ENCODE measurements around the gene NME8.

Gene NME8

DNA sequence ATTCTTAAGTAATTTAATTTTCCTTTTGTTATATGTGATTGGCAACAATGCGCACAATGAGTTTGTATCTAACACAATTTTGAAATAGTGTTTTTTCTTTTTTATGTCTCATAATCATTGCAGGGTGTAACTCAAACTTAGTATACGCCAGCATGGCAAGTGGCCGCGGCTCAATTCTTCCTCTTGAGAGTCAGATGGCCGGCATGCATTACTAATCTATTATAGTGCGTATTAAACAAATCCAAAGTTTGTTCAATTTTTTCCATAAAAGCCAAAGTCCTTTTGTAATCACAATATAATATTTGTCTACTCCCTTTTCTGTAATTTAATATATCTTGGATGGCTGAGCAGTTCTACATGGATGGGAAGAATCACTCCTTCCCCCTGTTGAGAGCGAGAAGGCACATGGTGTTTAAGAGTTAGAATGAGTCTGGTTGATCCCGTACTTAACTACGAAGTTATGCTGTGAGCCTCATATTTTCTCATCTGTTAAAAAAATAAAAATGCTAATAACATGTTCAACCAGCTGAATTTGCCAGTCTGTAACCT, 84.7 kb downstream of the NME8 start:
- no peak for DNase-seq (ENCODE audit: low read depth)

DNA sequence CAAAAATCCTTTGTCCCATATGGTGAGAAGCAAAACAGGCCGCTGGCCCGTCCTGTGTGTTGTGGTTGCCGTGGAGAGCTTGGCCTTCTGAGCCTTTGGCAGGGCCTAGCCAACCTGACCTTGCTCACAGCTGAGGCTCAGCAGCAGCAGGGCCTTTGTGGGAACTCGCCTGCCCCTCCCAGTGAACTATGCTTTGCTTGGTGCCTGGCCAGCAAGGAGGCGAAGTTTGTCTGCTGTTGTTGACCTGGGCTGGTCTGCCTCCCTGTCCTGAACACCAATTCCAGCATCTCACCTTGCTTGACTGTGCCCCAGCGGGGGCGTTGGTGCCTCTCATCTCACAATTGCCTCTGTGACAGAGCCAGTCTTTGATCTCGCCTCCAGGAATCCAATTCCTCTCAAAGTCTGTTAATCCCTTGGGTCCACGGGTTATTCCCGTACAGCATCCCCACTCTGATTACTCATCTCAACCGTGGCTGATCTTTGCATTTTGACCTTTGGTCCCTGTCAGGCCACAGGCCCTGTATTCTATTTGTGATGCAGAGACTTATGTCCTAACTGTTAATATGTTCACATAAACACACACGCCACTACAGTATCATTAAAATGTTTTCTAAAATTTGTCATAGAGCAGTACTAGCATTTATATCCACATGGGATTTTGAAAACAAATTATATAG, 94.7 kb downstream of the NME8 start:
- no peak for DNase-seq (ENCODE audit: low read depth)

DNA sequence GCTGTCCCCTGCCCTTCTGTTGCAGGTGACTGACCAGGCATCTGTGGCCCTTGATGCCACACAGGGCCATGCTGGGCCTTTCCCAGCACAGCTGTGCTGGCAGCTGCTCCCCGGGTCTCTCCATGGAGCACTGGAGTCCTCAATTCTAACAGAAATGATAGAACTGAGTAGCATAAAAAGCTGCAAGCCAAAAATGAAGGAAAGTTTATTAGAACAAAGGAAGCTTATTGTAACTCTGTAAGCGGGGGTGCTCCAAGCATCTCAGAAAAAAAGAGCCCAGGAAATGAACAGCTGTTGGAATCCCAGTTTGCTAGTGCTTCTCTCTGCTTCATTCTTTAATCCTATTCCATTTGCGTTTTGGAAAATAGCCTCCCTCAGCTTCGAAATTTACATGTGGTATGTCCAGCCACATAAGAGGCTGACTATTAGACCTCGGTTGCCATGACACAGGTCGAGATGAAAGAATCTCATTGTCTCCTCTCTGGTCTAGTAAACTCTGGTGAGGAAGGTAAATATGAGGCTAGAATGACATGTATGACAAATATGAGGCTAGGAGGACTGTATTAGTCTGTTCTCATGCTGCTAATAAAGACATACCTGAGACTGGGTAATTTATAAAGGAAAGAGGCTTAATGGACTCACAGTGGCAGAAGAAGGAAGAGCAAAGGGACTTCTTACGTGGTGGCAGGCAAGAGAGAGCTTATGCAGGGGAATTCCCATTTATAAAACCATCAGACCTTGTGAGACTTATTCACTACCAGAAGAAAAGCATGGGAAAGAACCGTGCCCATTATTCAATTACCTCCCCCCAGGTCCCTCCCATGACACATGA, 95.7 kb downstream of the NME8 start:
- DNase-seq (ENCODE audit: low read depth), result no peak

DNA sequence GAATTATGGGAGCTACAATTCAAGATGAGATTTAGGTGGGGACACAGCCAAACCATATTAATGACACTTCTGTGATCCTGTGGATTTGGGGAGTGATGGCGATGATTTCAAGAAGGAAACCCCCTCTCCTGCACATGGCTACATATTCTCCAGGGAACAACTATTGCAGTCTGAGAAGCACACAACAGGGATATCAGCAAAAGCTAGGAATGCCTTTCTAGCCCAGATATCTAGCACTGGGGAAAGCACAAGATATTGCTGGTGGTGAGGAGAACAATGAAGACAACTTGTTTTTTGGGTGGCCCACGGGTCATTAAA, 96.3 kb downstream of the NME8 start:
- no peak for DNase-seq (ENCODE audit: low read depth)

DNA sequence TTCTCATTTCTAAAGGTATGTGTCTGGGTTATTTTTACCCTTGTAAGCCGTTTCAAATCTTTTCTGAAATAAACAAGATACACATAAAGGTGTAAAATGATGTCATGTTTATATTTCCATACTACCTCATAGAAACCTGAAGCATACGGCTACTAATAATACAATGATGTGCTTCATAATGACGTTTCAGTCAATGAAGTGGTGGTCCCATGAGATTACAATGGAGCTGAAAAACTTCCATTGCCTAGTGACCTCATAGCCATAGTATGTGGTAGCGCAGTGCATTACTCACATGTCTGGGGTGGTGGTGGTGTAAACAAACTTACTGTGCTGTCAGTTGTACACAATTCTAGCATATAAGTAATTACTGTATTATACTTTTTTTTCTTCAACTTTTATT, 96.9 kb downstream of the NME8 start:
- peak; percentile 38 for DNase-seq (ENCODE audit: low read depth)

DNA sequence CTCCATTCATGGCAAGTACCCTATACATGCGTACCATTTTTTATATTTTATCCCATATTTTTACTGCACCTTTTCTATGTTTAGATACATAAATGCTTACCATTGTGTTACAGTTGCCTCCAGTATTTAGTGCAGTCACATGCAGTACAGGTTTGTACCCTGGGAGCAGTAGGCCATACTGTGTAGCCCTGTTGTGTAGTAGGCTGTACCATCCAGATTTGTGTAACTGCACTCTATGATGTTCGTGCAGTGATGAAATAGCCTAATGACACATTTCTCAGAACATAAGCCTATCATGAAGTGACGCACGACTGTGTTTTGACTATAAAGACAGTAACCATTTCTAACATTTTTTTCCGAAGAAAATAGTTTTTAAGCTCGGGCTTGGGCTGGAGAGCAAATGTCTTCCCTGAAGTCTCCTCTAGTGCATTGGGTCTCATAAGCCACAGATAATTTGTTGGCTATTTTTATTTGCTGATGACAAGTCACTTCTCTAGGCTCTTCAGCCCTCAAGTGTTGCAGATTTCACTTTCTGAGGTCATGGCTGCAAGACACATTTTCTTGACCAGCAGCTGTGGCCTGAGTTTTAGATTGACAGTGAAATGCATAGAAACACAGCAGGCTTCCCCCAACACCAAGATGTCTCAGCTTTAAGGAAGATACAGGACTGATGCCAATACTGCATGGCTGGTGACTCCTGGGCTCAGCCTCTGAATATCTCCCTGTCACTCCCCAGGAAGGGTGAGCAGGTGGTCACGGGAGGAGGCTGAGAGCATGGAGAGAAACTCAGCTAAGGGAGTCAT, 98.9 kb downstream of the NME8 start:
- DNase-seq (ENCODE audit: low read depth), result no peak

DNA sequence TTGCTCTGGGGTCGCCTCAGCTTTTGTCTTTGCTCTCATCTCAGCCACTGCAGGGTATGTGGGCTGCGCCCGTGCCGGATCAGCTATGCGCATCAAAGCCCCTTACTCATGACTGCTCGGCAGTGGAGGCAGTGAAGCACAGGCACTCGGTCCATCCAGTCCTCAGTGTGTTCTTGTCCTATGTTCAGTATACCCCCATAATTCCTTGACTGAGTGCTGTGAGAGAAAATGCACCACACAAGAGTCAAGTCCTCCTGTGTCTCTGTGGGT, 99.5 kb downstream of the NME8 start:
- DNase-seq (ENCODE audit: low read depth), result no peak

Data from HS-5 (cell line).